NCI-H774 (cell line): ENCODE results near the gene ARHGAP26.

ENCODE experiments used
- DNase-seq: peaks from one replicate; lab custom pipeline; 2025; lab: John Stamatoyannopoulos, UW

The ARHGAP26 gene

DNA sequence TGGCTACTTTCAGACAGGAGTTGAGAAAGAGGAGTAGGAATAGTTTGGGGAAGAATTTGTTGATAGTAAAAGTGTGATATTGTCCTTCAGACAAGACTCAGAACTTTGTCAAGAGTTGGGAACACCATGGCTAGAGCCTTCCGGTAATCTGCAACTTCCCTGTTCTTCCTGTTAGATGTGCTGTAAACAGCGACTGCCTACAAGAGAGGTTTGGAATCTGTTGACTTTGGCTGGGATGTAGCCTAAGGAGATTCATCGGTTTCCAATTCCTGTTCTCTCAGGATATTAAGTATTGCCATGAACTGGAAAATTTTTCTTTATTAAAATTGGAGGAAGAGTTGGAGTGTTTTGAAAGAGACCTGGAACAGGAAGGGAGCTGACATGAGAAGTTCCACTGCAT, 43.9 kb downstream of the ARHGAP26 start:
- no peak for DNase-seq

DNA sequence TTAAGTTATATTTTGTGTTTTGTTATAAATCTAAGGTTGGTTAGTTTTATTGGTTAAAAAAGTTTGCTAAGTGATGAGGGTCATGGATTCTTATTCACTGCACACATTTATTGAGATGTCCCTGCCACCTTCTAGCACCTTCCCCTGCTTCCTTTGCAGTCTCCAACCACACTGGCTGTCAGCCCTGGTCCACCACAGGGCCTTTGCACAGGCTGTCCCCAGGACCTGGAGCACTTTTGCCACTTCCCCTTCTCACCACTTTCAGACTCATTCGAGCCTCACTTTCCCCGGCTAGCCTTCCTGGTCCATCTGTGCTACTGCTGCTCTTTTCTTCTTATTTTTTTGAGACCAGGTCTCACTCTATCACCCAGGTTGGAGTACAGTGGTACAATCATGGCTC, 45.3 kb downstream of the ARHGAP26 start:
- DNase-seq: no peak

DNA sequence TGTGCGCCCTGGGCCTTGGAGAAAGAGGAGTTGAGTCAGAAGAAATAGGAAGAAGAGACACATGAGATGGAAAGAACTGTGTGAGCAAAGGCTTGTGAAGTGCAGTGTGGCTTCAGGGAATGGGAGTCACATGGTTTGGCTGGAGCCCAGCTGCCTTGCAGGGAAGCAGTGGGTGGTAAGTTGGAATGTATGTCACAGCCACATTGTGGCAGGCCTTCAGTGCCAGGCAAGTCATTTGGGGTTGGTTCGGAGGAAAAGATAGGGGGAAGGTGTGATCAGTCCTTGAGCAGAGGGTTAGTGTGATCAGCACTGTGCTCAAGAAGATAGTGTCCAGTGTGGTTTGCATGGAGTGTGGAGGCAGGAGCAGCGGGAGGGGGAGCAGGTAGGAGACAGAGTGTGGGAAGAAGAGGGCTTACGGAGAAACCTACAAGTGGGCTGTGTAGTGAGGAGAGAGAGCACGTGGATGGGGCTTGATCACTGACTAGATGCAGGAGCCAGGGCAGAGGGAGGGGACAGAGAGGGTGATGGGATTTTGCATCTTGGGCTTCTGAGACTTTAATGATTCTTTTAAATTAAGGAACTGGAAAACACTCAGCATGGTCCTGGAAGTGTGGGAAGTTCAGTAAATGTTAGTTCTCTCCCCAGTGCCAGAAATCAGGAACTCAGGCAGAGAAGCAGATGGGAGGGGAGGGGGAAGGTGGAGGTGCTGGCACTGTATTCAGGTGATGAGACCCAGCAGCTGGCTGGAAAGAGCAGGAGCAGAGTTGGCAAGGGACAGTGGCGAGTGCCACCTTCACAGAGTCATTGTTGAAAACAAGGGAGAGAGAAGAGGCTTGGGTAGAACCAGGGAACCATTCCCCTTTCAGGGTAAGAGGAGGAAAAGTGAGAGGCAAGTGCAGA, 46.6 kb downstream of the ARHGAP26 start:
- DNase-seq: no peak

DNA sequence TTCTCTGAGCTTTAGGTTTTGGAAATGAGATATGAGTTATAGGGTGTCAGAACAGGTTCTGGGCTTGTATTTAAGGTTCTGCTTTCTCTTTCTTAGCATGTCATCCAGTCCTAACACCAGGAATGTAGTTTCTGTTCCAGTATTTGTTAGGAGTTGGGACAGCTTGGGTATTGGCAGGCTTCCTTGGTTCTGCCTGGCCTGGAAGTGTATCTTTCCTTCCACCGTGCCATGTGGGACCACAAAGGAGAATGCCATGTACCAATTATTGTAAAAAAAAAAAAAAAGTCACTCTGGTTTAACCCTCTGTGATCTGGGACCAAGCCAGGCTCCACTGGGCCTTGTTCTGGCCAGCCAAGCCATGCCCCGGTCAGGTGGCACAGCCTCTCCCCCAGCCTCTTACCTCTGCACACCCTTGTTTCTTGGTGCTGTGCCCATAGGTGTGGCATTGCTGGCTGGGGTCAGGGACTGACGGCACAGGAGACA, 47.8 kb downstream of the ARHGAP26 start:
- no peak for DNase-seq

DNA sequence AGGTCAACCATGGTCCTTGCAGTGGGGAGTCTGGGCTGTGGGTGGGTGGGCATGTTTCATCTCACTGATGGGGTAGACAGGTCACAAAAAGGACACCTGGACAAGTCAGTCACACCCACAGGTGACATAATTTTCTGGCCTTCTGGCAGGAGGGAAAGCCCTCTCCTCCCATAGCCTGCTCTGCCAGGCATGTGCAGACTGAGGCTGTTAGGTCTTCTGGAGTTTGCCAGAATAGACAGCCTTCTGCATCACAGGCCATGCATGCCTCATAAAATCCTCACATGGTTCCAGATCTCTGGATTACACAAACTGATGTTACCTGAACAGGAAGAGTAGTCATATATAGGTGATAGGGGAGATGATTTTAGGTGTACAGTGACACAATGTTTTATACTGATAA, 49.1 kb downstream of the ARHGAP26 start:
- no peak for DNase-seq

DNA sequence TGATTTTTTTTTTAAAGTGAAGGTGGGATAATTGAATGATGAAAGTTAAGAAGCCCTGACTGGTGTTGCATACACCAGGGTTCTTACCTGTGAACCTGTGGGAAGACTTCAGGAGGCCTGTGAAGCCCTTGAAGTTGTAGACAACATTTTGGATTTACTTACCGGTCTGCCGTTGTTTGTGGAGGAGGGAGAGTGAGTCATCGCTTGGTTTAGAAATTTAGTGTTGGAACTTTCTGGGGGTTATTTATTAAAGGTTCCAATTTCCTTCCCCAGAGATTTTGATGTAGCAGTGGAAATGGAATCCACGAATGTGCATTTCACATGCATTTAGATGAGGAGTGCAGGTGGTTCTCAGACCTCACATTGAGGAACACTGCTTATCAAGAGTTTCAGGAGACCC, 49.6 kb downstream of the ARHGAP26 start:
- no peak for DNase-seq

DNA sequence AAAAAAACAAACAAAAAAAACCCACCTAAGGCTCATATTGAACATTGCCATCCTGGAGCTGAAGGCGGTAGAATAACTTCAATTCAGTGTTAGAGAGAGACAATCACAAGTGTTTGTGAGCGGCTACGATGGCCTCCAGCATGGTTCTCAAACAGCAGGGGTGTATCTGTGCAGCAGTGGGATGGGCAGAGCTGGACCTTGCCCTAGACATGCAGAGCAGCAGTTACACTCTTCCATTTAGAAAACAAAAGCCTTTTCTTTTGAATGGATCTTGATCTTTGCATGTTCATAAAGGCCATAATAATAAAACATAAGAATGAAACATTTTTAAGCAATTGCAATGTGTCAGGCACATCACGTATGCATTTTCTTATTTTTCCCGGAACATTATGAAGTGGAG, 50.3 kb downstream of the ARHGAP26 start:
- no peak for DNase-seq

DNA sequence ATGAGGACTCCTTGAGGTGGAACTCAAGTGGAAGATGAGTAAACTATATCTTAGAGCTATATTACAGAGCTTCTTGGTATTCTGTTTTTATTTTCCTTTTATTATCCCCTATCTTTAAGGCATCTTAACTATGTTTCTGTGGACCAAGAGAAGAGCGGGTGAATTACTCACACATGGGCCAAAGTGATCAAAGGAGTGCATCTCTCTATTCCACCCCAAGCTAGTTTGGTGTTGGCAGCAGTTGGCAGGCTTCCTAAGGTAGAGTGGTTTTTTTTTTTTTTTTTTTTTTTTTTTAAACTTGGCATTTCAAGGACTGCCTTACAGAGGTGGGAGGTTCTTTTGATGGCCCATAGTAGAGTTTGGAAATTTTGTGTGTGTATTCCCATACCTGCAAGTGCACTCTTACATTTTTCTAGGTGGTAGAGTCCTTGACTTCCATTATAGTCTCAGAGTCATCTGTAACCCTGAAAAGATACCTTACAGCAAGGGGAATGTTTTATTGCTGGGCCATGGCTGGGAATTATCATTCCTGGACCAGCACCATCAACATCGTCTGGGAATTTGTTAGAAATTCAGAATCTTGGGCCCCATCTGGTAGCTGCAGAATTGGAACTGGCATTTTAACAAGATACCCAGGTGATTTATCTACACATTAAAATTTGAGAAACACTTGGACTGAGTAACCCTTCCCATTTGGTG, 51.0 kb downstream of the ARHGAP26 start:
- no peak for DNase-seq

DNA sequence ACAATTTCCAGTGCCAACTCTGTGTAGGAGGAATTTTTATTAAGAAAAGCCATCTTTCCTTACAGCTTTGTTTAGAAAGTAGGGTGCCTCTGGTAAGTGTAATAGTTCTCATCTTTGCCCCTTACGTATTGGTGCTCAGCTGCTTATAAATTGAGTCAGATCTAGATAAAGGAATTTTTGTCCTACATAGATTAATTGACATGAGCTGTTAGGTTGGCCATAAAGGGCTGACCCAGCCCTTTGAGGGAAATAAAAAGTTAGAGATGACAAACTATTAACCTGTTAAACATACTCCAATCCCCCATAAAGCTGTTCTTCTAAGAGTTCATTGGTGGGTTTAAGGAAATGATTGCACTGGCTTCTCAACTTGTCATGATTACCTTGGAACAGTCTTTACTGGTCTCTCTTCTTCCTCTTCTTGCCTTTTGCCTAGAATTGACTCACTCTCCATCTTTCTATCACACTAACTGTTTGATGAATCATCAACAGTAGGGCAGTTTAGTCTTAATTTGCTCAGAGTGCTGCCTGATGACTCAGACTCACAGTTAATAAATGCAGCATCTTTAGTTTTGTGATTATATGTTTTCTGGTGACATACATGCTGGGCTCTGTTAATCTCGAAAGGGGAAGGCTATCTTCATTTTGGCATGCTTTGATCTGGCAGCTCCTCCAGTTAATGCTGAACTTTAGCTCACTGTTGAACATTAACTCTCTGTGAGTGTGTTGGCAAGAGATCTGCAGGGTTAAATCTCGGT, 51.7 kb downstream of the ARHGAP26 start:
- no peak for DNase-seq

DNA sequence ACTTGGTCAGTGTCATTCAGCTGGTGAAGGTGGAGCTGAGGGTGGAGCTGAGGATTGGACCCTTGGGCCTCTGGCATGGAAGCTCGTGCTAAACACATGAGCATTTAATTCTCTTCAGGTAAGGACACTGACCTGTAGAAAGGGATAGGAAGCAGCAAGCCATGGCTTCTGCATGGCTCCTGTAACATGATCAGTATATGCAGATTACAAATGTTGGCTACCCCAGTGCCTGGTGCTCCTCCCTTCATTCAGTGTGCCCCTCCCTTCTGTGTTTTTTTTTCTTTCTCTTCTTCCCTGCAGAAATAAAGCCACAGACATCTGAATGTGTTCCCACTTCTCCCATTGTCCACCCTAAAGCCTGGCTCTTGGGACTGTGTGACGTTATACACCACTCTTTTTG, 52.9 kb downstream of the ARHGAP26 start:
- no peak for DNase-seq

DNA sequence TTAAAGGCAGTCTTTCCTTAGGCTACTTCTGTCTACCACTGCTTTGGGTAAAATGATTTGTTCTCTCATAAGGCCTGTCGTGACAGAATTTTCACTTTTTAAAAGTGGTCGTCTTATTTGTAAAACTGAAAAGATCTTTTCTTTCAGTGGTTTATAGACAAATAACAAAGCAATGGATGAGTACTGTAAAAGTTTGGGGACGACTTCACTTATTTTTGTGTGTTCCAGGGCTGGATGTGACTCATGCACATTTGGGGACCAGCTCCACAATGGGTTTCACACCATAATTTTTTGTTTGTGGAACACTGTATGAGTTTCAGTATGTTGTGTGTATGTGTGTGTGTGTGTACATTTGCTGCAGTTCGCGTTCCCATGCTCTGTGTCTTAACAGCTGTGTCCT, 53.6 kb downstream of the ARHGAP26 start:
- no peak for DNase-seq

DNA sequence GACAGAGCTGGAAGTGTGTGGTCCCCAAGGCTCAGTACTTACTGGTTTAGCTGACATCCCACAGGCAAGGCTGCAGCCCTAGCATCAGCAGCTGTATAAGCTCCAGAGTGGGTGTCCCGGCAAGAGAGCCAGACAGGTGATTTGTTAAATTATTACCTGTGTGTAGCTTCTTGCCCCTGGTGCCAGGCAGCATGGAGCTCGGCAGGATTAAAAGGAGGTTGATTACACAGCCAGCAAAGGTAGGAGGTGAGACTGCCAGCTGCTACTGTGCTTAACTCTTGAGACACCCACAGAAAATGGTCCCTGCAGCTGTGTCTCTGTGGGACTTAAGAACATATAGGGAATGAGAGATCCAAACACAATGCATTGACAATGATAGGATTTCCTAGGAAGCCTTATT, 54.2 kb downstream of the ARHGAP26 start:
- no peak for DNase-seq

DNA sequence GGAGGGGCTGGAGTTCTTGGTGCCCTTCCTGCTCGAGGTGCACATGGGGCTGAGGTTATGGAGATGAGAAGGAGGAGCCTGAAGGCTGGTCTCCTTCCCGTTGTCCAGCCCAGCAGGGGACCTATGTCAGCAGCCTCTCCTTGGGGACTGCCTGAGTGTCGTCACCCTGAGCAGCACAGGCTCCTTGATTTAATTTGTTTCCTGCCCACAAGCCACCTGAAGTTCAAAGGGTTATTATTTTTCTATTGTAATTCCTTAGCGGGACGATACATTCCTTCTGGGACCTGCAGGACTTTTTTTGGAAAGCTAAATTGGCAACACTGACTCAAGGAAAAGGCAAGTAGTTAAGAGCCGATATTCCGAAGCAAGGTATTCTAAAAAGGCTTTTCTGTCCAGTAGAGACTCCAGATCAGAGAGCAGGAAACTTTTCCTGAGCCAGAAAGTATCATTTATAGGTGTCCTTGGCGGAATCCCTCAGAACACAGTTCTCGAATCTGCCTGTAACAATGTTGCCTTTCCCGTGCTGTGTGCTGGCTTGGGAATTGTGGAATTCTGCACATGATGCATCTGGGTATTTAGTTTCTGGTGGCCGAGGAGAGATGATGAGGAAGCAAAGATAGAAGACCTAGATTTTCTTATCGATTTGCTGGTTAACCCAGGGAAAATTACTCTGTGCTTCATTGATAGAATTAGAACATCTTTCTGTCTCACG, 55.4 kb downstream of the ARHGAP26 start:
- no peak for DNase-seq

DNA sequence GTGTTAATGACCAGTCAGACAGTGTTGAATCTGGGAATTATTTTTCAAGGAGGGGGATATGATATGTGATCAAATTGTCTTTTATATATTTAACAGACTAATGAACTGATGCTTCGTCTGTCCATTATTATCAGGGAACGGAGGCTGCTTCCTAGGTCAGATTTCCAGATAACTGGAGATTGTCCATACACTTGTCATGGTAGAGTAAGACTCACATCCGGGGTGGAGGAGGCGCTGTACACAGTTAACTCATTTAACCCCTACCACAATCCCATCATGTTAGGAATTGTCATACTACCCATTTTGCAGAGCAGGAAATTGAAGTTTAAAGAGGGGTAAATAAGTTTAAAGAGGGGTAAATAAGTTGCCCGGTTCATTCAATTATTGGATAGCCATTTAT, 55.9 kb downstream of the ARHGAP26 start:
- no peak for DNase-seq

DNA sequence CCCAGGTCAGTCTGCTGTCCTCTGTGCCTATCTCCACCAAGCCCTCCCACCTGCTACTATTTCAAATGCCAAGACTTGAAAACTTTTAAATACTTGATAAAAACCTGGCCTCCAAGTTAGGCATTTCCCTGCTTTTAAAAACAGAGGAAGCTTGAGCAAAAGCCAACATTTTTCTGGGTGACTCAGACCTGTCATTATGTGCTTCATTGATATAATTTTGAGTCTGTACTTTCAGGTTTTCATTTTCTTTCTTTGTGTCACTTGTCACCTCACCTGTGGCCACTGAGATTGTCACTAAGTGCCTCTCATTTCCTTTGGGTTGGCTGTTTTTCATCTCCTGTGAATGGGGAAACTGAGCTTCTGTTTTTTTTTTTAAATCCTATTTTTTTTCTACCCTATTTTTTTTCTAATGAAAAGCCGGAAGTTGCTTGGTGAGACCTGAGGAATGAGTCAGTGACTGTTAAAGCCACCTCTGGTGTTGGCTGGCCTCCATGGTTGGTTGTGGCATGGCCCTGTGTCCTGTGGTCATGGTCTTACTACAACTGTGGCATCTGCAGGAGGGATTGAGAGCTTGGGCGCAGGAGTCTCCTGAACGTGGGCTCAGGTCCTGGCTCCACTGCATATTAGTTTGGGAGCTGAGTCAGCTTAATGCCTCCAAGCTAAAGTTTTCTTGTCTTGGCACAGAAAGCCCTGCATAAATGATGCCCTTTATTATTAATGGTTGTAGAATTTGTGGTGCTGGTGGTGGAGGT, 56.7 kb downstream of the ARHGAP26 start:
- DNase-seq: no peak

DNA sequence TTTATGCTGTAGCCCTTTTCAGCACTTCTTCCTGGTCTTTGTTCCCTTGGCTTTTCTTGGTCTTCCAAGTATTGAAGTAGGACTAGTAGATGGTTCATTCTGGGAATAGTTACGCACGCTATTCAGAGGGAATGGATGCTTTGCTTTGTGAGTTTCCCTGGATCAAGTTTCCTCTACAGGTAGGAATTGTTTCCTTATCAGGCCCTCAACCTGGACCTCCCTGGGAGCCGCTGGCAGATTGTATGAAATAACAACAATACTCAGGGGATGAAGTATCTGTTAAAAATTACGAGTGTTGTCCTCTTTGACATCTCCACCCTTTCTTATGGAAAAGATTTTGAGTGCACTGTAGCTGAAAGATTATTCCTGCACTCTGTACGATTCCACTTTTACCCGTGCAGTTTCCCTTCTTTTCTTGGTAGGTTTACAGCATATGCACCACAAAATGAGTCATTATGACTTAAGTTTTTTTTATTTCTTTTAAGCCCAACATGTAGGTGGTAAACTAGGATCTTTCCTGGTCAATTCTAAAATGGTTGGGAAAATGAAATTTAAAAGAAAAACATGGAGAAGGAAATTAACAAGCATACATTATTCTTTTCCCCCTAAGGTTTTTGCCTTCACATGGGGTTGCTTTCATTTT, 57.9 kb downstream of the ARHGAP26 start:
- DNase-seq: no peak

DNA sequence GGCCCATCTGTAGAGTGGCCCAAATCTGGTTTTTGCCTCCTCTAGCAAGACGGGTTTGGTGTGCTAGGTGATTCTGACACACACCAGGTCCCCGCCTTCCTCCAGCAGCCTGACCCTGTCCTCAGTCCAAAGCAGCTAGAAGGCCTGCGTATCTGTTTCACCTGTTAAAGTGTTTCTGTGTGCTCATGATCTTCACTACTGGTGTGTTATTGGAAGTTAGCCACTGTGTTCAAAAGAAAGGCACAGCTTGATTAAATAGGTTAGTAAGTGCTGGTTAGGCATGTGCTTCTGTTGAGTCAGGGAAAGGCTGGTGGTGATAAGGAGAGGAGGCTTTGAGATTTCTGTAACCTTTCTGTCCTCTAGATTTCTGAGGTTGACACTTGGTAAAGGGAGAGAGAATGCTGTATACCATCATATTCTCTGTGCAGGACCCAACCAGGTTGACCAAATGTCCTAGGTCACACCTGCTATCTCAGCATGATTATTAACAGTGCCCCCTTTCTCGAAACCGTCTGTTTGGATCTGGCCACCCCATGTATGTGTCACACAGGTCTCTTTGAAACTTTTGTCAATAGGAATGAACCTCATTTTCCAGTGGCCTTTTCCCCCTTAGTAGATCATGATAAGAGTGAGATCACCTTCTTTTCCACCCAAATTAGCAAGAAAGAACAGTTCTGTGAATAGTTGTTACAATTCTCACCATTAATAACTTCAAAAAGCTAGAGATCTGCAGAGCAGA, 58.8 kb downstream of the ARHGAP26 start:
- no peak for DNase-seq

DNA sequence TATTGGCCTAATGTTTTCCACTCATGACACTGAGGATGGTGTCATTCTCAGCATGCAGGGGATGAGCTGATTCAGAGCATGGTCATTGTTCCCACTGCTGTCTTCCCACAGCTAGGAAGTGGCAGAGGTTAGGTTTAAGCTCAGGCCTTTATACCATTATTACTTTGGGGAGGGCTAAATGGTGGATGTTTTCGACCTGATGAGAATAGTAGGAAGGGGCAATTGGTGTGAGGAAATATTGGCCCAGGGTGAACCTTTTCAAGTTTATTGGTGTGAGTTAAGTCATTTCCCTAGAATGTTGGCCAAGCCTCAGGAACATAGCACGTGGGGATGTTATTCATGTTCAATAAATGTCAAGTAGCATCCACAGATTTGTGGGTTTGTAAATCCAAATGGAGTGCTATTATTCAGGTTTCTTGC, 59.6 kb downstream of the ARHGAP26 start:
- DNase-seq: no peak

DNA sequence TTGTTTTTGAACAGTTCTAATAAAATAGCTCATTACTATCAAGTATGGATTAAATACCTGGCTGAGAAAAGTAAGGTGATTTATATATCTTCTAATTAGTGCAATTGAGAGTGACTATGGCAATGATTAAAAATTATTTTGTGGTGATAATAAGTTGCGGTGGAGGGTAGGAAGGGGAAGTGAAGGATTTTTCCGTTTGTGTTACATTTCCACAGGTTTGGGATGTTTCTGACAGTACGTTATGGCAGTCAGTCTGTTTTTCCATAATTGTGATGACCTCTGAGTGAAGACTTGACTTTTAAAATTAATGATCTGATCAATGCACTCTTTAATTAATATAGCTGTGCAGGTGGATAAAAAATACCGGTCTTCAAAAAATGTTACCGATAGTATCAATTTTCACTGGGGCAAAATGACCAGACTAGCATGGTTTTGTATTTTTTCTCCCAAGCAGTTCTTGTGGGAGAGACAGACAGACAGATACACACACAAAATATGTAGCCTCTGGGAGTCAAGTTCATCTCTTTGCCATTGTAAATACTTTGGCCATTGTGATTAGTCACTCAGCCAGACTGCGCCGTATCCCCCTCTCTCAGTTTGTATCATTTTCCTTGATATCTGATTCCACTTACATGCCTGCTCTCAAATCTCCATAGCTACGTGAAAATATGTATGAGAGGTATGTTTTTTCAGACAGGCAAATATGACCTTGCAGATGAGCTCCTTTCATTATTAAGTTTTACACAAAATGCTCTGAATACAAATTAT, 60.2 kb downstream of the ARHGAP26 start:
- DNase-seq: no peak
